T-cell (primary cell): ENCODE measurements around the gene GFRA1. TPM values are rescaled to one million over a fixed set of nuclear protein-coding genes. Genes with fewer than 3 reads are reported as not detected.

Experiments used
- ATAC-seq, 4 experiments: fragments of 200-7000 bp in 3 of 4; fragments of 150-1000 bp in 1 of 4; cut with Tn5 transposase; replicated peaks in 1 of 4; 1 replicate in 3 of 4; 2 replicates in 1 of 4; pipeline ENCODE4 v1.10.0; 2021; ENCODE audit warnings: moderate library complexity in 3 of 4, mild to moderate bottlenecking in 2 of 4, moderate number of reproducible peaks in 1 of 4
- CTCF ChIA-PET, 2 donors: fragments of 300-600 bp; sonication (Branson Sonifier 250); formaldehyde crosslinking; loops; one replicate each; lab custom pipeline; 2022; ENCODE audit warnings: antibody characterized with exemption in 2 of 2; lab: Charles Lee
- POLR2A ChIA-PET, 2 donors: fragments of 300-600 bp; sonication (Branson Sonifier 250); formaldehyde crosslinking; loops; one replicate each; lab custom pipeline; 2022; ENCODE audit warnings: antibody characterized with exemption in 2 of 2; lab: Charles Lee
- DNase-seq, 35 experiments: peaks; one replicate each; pipeline versions ENCODE4 v3.0.0 to v3.0.0-alpha.2; 2013 to 2023
- H3K27ac ChIP-seq: one replicate; pipeline ENCODE4 v1.5.1; 2013; ENCODE audit warnings: low read length
- H3K27me3 ChIP-seq, 2 experiments: replicated peaks in 1 of 2; 1 replicate in 1 of 2; 2 replicates in 1 of 2; pipeline versions ENCODE4 v1.6.1 to v1.7.0; 2013; ENCODE audit warnings: low read length in 1 of 2, mixed read lengths in 1 of 2; ENCODE audit not compliant: control insufficient read depth in 2 of 2, insufficient read depth in 2 of 2; ENCODE audit errors: extremely low read depth in 1 of 2
- H3K36me3 ChIP-seq, 2 donors: 1 replicate in 1 of 2; 2 replicates in 1 of 2; pipeline versions ENCODE4 v1.6.1 to v1.7.0; 2013; ENCODE audit warnings: low read length in 1 of 2; ENCODE audit not compliant: control insufficient read depth in 2 of 2, insufficient read depth in 1 of 2; ENCODE audit errors: extremely low read depth in 1 of 2
- H3K4me1 ChIP-seq, 2 experiments: 1 replicate in 1 of 2; 2 replicates in 1 of 2; pipeline versions ENCODE4 v1.6.1 to v1.7.0; 2013; ENCODE audit warnings: low read length in 2 of 2, mixed read lengths in 1 of 2; ENCODE audit not compliant: insufficient read depth in 2 of 2, control insufficient read depth in 1 of 2; ENCODE audit errors: extremely low read depth in 1 of 2
- H3K4me3 ChIP-seq, 2 donors: 1 replicate in 1 of 2; 2 replicates in 1 of 2; pipeline versions ENCODE4 v1.5.1 to v1.7.0; 2013; ENCODE audit warnings: mild to moderate bottlenecking in 2 of 2, low read length in 1 of 2, moderate library complexity in 1 of 2; ENCODE audit not compliant: control insufficient read depth in 1 of 2; ENCODE audit errors: extremely low read depth in 1 of 2
- H3K9me3 ChIP-seq: 2 replicates; pipeline ENCODE4 v1.7.0; 2013
- H3K27ac Mint-ChIP-seq, 2 donors: one replicate each; pipeline ENCODE4 v1.8.0; 2020 to 2021; ENCODE audit warnings: mild to moderate bottlenecking in 2 of 2, mixed read lengths in 2 of 2
- H3K27me3 Mint-ChIP-seq, 2 donors: one replicate each; pipeline ENCODE4 v1.8.0; 2021 to 2022; ENCODE audit warnings: mixed read lengths in 2 of 2
- H3K36me3 Mint-ChIP-seq: one replicate; pipeline ENCODE4 v1.8.0; 2021; ENCODE audit warnings: mixed read lengths
- H3K4me1 Mint-ChIP-seq, 3 donors: one replicate each; pipeline ENCODE4 v1.8.0; 2020 to 2022; ENCODE audit warnings: mixed read lengths in 3 of 3, mild to moderate bottlenecking in 1 of 3
- H3K4me3 Mint-ChIP-seq, 3 donors: one replicate each; pipeline ENCODE4 v1.8.0; 2020 to 2022; ENCODE audit warnings: mild to moderate bottlenecking in 3 of 3, mixed read lengths in 3 of 3, moderate library complexity in 3 of 3
- H3K9me3 Mint-ChIP-seq, 3 donors: one replicate each; pipeline ENCODE4 v1.8.0; 2020 to 2022; ENCODE audit warnings: mixed read lengths in 3 of 3
- WGBS: methylation state at CpG from one replicate; pipeline ENCODE4 v1.1.5; 2013; ENCODE audit warnings: missing lambda C conversion rate; ENCODE audit not compliant: insufficient coverage; 5-methylcytosine and 5-hydroxymethylcytosine counted together
- total RNA-seq, 35 experiments: library from RNA in 6 of 35; stranded (reverse) in 6 of 35; fragments of 120-200 nt in 1 of 35; gene quantifications; one replicate each; pipeline versions ENCODE4 v1.2.1 to v1.2.4 and lab custom pipeline; 2013 to 2026

The GFRA1 gene
- total RNA-seq, 5 donors from 2014 or later (not counting 1 experiment from before 2014, with no cell fraction given): 0.03 to 0.25 (median 0.20) TPM; not detected in 2

- Histone ChIP-seq H3K27me3 (no peaks in the 10 kb centered on the region), H3K9me3 (no peaks in the 10 kb centered on the region), H3K4me3 (no peak overlapping the region), H3K36me3 (no peaks in the 10 kb centered on the region), H3K4me1 (no peaks in the 10 kb centered on the region), H3K27ac (no peak overlapping the region)
- Mint-ChIP-seq H3K36me3 (no peaks in the 10 kb centered on the region), H3K27me3 (no peaks in the 10 kb centered on the region), H3K4me3 (no peak overlapping the region), H3K27ac (no peak overlapping the region), H3K9me3 (no peaks in the 10 kb centered on the region), H3K4me1 (no peaks in the 10 kb centered on the region)
- 100% methylated on average over 1 of the region's 8 CpGs for WGBS
- CTCF ChIA-PET: interaction anchor here in 1 of 2 donors (0.6 kb wide), 1 partner anchor 22 kb away, joined by 3 read pairs; no protein-coding TSS in a partner anchor
- POLR2A ChIA-PET: no interaction called here
- ATAC-seq (no peak), DNase-seq (no peak)
Measured at GRCh38 chr10:116083226-116083762, 189.7 kb downstream of the GFRA1 start.

GRCh38 chr10:116082762-116083161 is 190.2 kb downstream of the GFRA1 start:
- POLR2A ChIA-PET: no interaction called here
- H3K27me3 ChIP-seq: no peaks in the 10 kb centered on the region

DNA sequence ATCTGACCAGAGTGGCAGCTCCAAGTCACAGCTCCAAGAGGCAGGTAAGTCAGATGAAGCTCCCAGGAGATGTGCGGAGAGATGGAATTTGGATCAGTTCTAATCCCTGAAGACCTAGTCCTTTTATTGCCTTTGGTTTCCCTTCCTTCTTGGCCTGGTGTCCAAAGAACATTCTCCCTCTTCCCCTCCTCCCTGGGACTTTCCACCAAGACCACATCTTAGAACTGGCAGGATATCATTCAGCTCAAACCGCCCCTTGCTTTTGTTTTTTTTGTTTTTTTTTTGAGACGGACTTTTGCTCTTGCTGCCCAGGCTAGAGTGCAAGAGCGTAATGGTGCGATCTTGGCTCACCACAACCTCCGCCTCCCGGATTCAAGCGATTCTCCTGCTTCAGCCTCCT is 190.8 kb downstream of the GFRA1 start:
- ChIA-PET POLR2A (no interaction called here), CTCF (no interaction called here)
- Histone ChIP-seq H3K4me3 (no peak overlapping the region), H3K4me1 (no peaks in the 10 kb centered on the region), H3K36me3 (no peaks in the 10 kb centered on the region), H3K27me3 (no peaks in the 10 kb centered on the region), H3K27ac (no peak overlapping the region), H3K9me3 (no peaks in the 10 kb centered on the region)
- Mint-ChIP-seq H3K9me3 (no peaks in the 10 kb centered on the region), H3K4me1 (no peaks in the 10 kb centered on the region), H3K36me3 (no peaks in the 10 kb centered on the region), H3K27me3 (no peaks in the 10 kb centered on the region), H3K4me3 (no peak overlapping the region), H3K27ac (no peak overlapping the region)
- 89% methylated on average over 7 of the region's 8 CpGs for WGBS
- ATAC-seq (no peak), DNase-seq (no peak)

More at GRCh38 chr10:116082762-116083161, 190.2 kb downstream of the GFRA1 start:
- no peaks in the 10 kb centered on the region for H3K36me3 Mint-ChIP-seq
- DNase-seq (no peak), ATAC-seq (no peak)
- WGBS: no CpG with 5 or more reads among the region's 3 CpGs
- Histone ChIP-seq H3K4me1 (no peaks in the 10 kb centered on the region), H3K36me3 (no peaks in the 10 kb centered on the region), H3K27ac (no peak overlapping the region), H3K9me3 (no peaks in the 10 kb centered on the region), H3K4me3 (no peak overlapping the region)
- H3K27ac Mint-ChIP-seq: no peak overlapping the region
- H3K4me1 Mint-ChIP-seq: no peaks in the 10 kb centered on the region
- H3K27me3 Mint-ChIP-seq: no peaks in the 10 kb centered on the region
- H3K9me3 Mint-ChIP-seq: no peaks in the 10 kb centered on the region
- CTCF ChIA-PET: no interaction called here
- H3K4me3 Mint-ChIP-seq: no peak overlapping the region

GRCh38 chr10:116080553-116080952 is 192.5 kb downstream of the GFRA1 start:
- ATAC-seq (no peak), DNase-seq (no peak)
- no peaks in the 10 kb centered on the region for H3K4me1 ChIP-seq
- 100% methylated on average over 1 of the region's 4 CpGs for WGBS
- no peaks in the 10 kb centered on the region for H3K9me3 ChIP-seq
- no peak overlapping the region for H3K27ac ChIP-seq
- CTCF ChIA-PET: no interaction called here
- Mint-ChIP-seq H3K9me3 (no peaks in the 10 kb centered on the region), H3K27ac (no peak overlapping the region), H3K36me3 (no peaks in the 10 kb centered on the region), H3K27me3 (no peaks in the 10 kb centered on the region), H3K4me3 (no peak overlapping the region), H3K4me1 (no peaks in the 10 kb centered on the region)
- no peaks in the 10 kb centered on the region for H3K27me3 ChIP-seq
- no peak overlapping the region for H3K4me3 ChIP-seq
- H3K36me3 ChIP-seq: no peaks in the 10 kb centered on the region
- POLR2A ChIA-PET: no interaction called here

GRCh38 chr10:116079355-116079754 is 193.7 kb downstream of the GFRA1 start:
- Mint-ChIP-seq H3K36me3 (no peaks in the 10 kb centered on the region), H3K27ac (no peak overlapping the region), H3K9me3 (no peaks in the 10 kb centered on the region), H3K4me3 (no peak overlapping the region), H3K4me1 (no peaks in the 10 kb centered on the region), H3K27me3 (no peaks in the 10 kb centered on the region)
- Histone ChIP-seq H3K36me3 (no peaks in the 10 kb centered on the region), H3K27ac (no peak overlapping the region), H3K4me1 (no peaks in the 10 kb centered on the region), H3K27me3 (no peaks in the 10 kb centered on the region), H3K9me3 (no peaks in the 10 kb centered on the region), H3K4me3 (no peak overlapping the region)
- WGBS: 85% methylated on average over 3 of the region's 9 CpGs
- ChIA-PET CTCF (no interaction called here), POLR2A (no interaction called here)
- DNase-seq (no peak), ATAC-seq (no peak)

DNA sequence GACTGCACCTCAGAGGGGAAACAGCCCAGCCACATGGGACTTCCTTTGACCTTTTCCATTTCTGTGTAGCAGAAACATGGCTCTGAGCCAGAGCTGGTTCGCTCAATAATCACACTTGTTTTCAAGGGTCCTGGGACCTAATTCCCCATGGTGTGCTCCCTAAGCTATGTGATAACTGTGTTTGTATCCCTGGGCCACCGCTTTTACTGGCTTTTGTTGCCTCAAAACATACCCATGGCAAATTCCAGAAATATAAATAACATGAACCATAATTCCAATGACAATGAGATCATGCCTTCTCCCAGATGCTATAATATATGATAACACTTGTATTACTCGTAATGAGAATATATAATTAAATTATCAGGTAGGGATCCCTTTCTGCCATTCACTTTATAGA is 196.4 kb downstream of the GFRA1 start:
- WGBS: 50% methylated on average over 1 of the region's 3 CpGs

DNA sequence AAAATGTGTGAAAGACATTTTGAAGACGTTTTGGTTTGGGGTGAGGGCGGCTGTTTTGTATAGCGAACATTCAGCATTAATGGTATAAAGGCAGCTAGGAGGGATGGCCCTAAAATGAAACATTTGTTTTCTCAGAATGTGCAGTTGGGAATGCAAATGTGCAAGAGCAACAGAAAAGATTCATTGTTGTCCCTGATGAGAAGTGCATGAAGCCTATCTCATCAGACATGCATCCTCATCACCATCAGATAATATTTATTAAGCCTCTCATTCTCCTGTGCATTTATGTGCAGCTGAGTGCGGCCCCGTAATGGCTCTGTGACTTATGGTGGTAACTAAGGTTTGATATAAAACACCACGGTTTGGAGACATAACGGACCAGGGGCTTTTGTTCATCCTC is 199.5 kb downstream of the GFRA1 start:
- Histone ChIP-seq H3K9me3 (no peaks in the 10 kb centered on the region), H3K4me3 (no peak overlapping the region), H3K4me1 (no peaks in the 10 kb centered on the region), H3K27me3 (no peaks in the 10 kb centered on the region), H3K27ac (no peak overlapping the region), H3K36me3 (no peaks in the 10 kb centered on the region)
- ChIA-PET CTCF (no interaction called here), POLR2A (no interaction called here)
- no peak overlapping the region for H3K27ac Mint-ChIP-seq
- 78% methylated on average over 4 of the region's 7 CpGs for WGBS
- no peaks in the 10 kb centered on the region for H3K9me3 Mint-ChIP-seq
- no peaks in the 10 kb centered on the region for H3K4me1 Mint-ChIP-seq
- no peaks in the 10 kb centered on the region for H3K36me3 Mint-ChIP-seq
- H3K27me3 Mint-ChIP-seq: no peaks in the 10 kb centered on the region
- no peak overlapping the region for H3K4me3 Mint-ChIP-seq
- no peak for ATAC-seq
- DNase-seq: no peak

More for the DNA sequence above, 196.4 kb downstream of the GFRA1 start:
- ChIA-PET POLR2A (no interaction called here), CTCF (no interaction called here)
- no peaks in the 10 kb centered on the region for H3K27me3 ChIP-seq
- no peaks in the 10 kb centered on the region for H3K9me3 ChIP-seq
- Mint-ChIP-seq H3K4me3 (no peak overlapping the region), H3K36me3 (no peaks in the 10 kb centered on the region), H3K27ac (no peak overlapping the region), H3K27me3 (no peaks in the 10 kb centered on the region), H3K9me3 (no peaks in the 10 kb centered on the region), H3K4me1 (no peaks in the 10 kb centered on the region)
- H3K4me3 ChIP-seq: no peak overlapping the region
- no peak overlapping the region for H3K27ac ChIP-seq
- DNase-seq (no peak), ATAC-seq (no peak)
- no peaks in the 10 kb centered on the region for H3K36me3 ChIP-seq
- no peaks in the 10 kb centered on the region for H3K4me1 ChIP-seq
